IMR-90 (cell line): ENCODE data around the gene SLC16A14. TPM values are rescaled to one million over a fixed set of nuclear protein-coding genes. Genes with fewer than 3 reads are reported as not detected.

Experiments used
- ATAC-seq: fragments of 200-7000 bp; cut with Tn5 transposase; 2 replicates; pipeline ENCODE4 v1.9.1; 2020; ENCODE audit warnings: low read depth, mild to moderate bottlenecking, moderate library complexity
- BruUV-seq: library from RNA; stranded (reverse); fragments of 400-500 nt; replicated peaks from 2 replicates; lab custom pipeline; 2021; lab: Mats Ljungman, UMichigan
- CTCF ChIA-PET: fragments of 300-600 bp; formaldehyde crosslinking; extraction: SDS; loops from one replicate; lab custom pipeline; 2021; ENCODE audit warnings: antibody characterized with exemption; lab: Yijun Ruan, JAX
- POLR2A ChIA-PET: fragments of 300-600 bp; sonication (Branson Sonifier 250); formaldehyde crosslinking; loops from one replicate; lab custom pipeline; 2022; ENCODE audit warnings: antibody characterized with exemption; ENCODE audit not compliant: unreplicated experiment; lab: Charles Lee
- DNase-seq: peaks from one replicate; pipeline ENCODE4 v3.0.0; 2013
- H2AFZ ChIP-seq: replicated peaks from 2 replicates; pipeline ENCODE3; 2013; ENCODE audit warnings: low read length, mild to moderate bottlenecking; ENCODE audit not compliant: poor library complexity
- H2AK5ac ChIP-seq: 2 replicates; pipeline ENCODE4 v1.6.1; 2013; ENCODE audit warnings: low read depth, low read length, inconsistent platforms
- H2AK9ac ChIP-seq: replicated peaks from 2 replicates; pipeline ENCODE3; 2013; ENCODE audit warnings: mild to moderate bottlenecking, low read depth, low read length, moderate library complexity; ENCODE audit not compliant: poor library complexity
- H2BK120ac ChIP-seq: 2 replicates; pipeline ENCODE4 v1.6.1; 2013; ENCODE audit warnings: low read depth, low read length, inconsistent platforms
- H2BK15ac ChIP-seq: 3 replicates; pipeline ENCODE4 v1.6.1; 2013; ENCODE audit warnings: low read depth, low read length, inconsistent platforms
- H2BK20ac ChIP-seq: 2 replicates; pipeline ENCODE4 v1.6.1; 2013; ENCODE audit warnings: low read depth, mild to moderate bottlenecking, inconsistent platforms, low read length, moderate library complexity
- H2BK5ac ChIP-seq: 2 replicates; pipeline ENCODE4 v1.6.1; 2013; ENCODE audit warnings: mild to moderate bottlenecking, low read depth, low read length, inconsistent platforms; ENCODE audit not compliant: poor library complexity, severe bottlenecking
- H3K14ac ChIP-seq: replicated peaks from 2 replicates; pipeline ENCODE4 v1.6.1; 2013; ENCODE audit warnings: low read depth, low read length, inconsistent platforms
- H3K18ac ChIP-seq: 2 replicates; pipeline ENCODE4 v1.6.1; 2013; ENCODE audit warnings: low read depth, low read length, control low read depth
- H3K23ac ChIP-seq: 2 replicates; pipeline ENCODE4 v1.6.1; 2013; ENCODE audit warnings: low read depth, low read length, inconsistent platforms
- H3K27ac ChIP-seq: 2 replicates; pipeline ENCODE4 v1.5.1; 2013; ENCODE audit warnings: mild to moderate bottlenecking, control low read depth, low read length; ENCODE audit not compliant: insufficient read depth
- H3K27me3 ChIP-seq: 2 replicates; pipeline ENCODE4 v1.6.1; 2013; ENCODE audit warnings: low read length; ENCODE audit not compliant: control insufficient read depth, insufficient read depth
- H3K36me3 ChIP-seq: 2 replicates; pipeline ENCODE4 v1.6.1; 2013; ENCODE audit warnings: low read length, mixed read lengths; ENCODE audit not compliant: control insufficient read depth, insufficient read depth
- H3K4ac ChIP-seq: 2 replicates; pipeline ENCODE4 v1.6.1; 2013; ENCODE audit warnings: low read depth, low read length, inconsistent platforms
- H3K4me1 ChIP-seq: 2 replicates; pipeline ENCODE4 v1.6.1; 2013; ENCODE audit warnings: low read length, mixed read lengths; ENCODE audit not compliant: control insufficient read depth, insufficient read depth
- H3K4me2 ChIP-seq: 2 replicates; pipeline ENCODE4 v1.6.1; 2013; ENCODE audit warnings: low read depth, mild to moderate bottlenecking, control low read depth, low read length, moderate library complexity
- H3K4me3 ChIP-seq: 2 replicates; pipeline ENCODE4 v1.5.1; 2013; ENCODE audit warnings: low read depth, mild to moderate bottlenecking, control low read depth, low read length, moderate library complexity; ENCODE audit not compliant: insufficient read depth
- H3K56ac ChIP-seq: 2 replicates; pipeline ENCODE4 v1.6.1; 2013; ENCODE audit warnings: low read length, inconsistent platforms; ENCODE audit not compliant: insufficient read depth; ENCODE audit errors: extremely low read depth
- H3K79me1 ChIP-seq, 2 experiments: 2 replicates each; pipeline ENCODE4 v1.6.1; 2013; ENCODE audit warnings: low read length in 2 of 2, inconsistent platforms in 1 of 2, low read depth in 1 of 2
- H3K9ac ChIP-seq: 2 replicates; pipeline ENCODE4 v1.6.1; 2013; ENCODE audit warnings: low read depth, low read length, control low read depth
- H3K9me1 ChIP-seq: 2 replicates; pipeline ENCODE4 v1.6.1; 2013; ENCODE audit warnings: low read length, inconsistent platforms; ENCODE audit not compliant: insufficient read depth
- H3K9me3 ChIP-seq: 2 replicates; pipeline ENCODE4 v1.6.1; 2013; ENCODE audit warnings: low read length; ENCODE audit not compliant: control insufficient read depth, insufficient read depth
- H4K20me1 ChIP-seq: 2 replicates; pipeline ENCODE4 v1.6.1; 2013; ENCODE audit warnings: low read length, inconsistent platforms; ENCODE audit not compliant: insufficient read depth
- H4K5ac ChIP-seq: 2 replicates; pipeline ENCODE4 v1.6.1; 2013; ENCODE audit warnings: mild to moderate bottlenecking, low read depth, low read length, control low read depth
- H4K8ac ChIP-seq, 2 experiments: 2 replicates each; pipeline ENCODE4 v1.6.1; 2013; ENCODE audit warnings: low read depth in 2 of 2, low read length in 2 of 2, control low read depth in 1 of 2, inconsistent platforms in 1 of 2
- H4K91ac ChIP-seq: 2 replicates; pipeline ENCODE4 v1.6.1; 2013; ENCODE audit warnings: low read depth, low read length, inconsistent platforms; ENCODE audit not compliant: insufficient read depth
- CHD1 ChIP-seq: IDR thresholded peaks from 2 replicates; pipeline ENCODE4 v1.6.1; 2012; ENCODE audit warnings: low read depth, low read length, improper control_type of control experiment
- CTCF ChIP-seq: conservative IDR thresholded peaks from 2 replicates; pipeline ENCODE4 v1.5.1; 2012; ENCODE audit warnings: mild to moderate bottlenecking, low read depth, low read length, improper control_type of control experiment
- FOS ChIP-seq: fragments of 150-350 bp; IDR thresholded peaks from 2 replicates; pipeline ENCODE4 v1.6.1; 2016; ENCODE audit warnings: low read depth, low read length
- MAFK ChIP-seq: IDR thresholded peaks from 2 replicates; pipeline ENCODE4 v1.6.1; 2012; ENCODE audit warnings: low read depth, low read length, improper control_type of control experiment
- MAZ ChIP-seq: IDR thresholded peaks from 2 replicates; pipeline ENCODE4 v1.6.1; 2012; ENCODE audit warnings: low read depth, mild to moderate bottlenecking, low read length, improper control_type of control experiment, moderate library complexity, borderline replicate concordance
- RAD21 ChIP-seq: IDR thresholded peaks from 2 replicates; pipeline ENCODE4 v1.6.1; 2012; ENCODE audit warnings: low read length, improper control_type of control experiment
- RFX5 ChIP-seq: IDR thresholded peaks from 2 replicates; pipeline ENCODE4 v1.8.0; 2012; ENCODE audit warnings: low read depth, mild to moderate bottlenecking, low read length, moderate library complexity
- WGBS, 2 experiments: methylation state at CpG; one replicate each; pipeline versions ENCODE4 v1.1.5 to v1.1.7; 2013; ENCODE audit warnings: missing lambda C conversion rate in 2 of 2; ENCODE audit not compliant: insufficient read length in 1 of 2; ENCODE audit errors: extremely low coverage in 2 of 2; 5-methylcytosine and 5-hydroxymethylcytosine counted together
- dilution Hi-C: fragments of 300-500 bp; cut with HindIII; formaldehyde crosslinking; loops from one replicate; pipeline ENCODE4 v1.14.3; 2018; ENCODE audit warnings: low sequenced_read_pairs; ENCODE audit not compliant: unreplicated experiment
- in situ Hi-C: fragments of 300-500 bp; cut with MboI; formaldehyde crosslinking; loops from 3 replicates; pipeline ENCODE4 v1.14.3; 2019; ENCODE audit warnings: low sequenced_read_pairs, inconsistent platforms, mixed read lengths
- intact Hi-C: fragments of 100-400 bp; cut with micrococcal nuclease; formaldehyde crosslinking; loops from 2 replicates; pipeline ENCODE4 v1.10.0; 2022
- polyA plus RNA-seq, 3 experiments: library from polyadenylated mRNA; depleted of rRNA; stranded (reverse); fragments of >200 nt; gene quantifications; 2 replicates each; pipeline ENCODE4 v1.2.3, GENCODE V29; 2012; ENCODE audit warnings: low replicate concordance in 1 of 3
- total RNA-seq: library from RNA; depleted of rRNA; stranded (reverse); fragments of >200 nt; gene quantifications from 2 replicates; pipeline ENCODE4 v1.2.3, GENCODE V29; 2012
- TF ChIP-seq, protein P1 (sequence below): fragments of 150-350 bp; IDR thresholded peaks from 2 replicates; pipeline ENCODE4 v1.6.1; 2016; ENCODE audit warnings: low read depth, mild to moderate bottlenecking, low read length, moderate library complexity, borderline replicate concordance

SLC16A14 gene
- total and polyA plus RNA-seq, 2 of the 4 experiments (the other 2 are of a cell fraction) = 0.79 to 0.90 TPM

- H3K36me3 ChIP-seq = no peaks in the 10 kb centered on the region
- peak overlapping the region; percentile 26; the same call in 1 of the 2 replicates for H2BK120ac ChIP-seq
- H4K91ac ChIP-seq = no peak overlapping the region
- peak overlapping the region; percentile 39 for H3K27ac ChIP-seq
- H3K9me3 ChIP-seq = no peaks in the 10 kb centered on the region
- BruUV-seq = no TSS peak
- no peak overlapping the region for H2BK15ac ChIP-seq
- H4K5ac ChIP-seq = no peak overlapping the region
- H4K8ac ChIP-seq = no peak overlapping the region
- peak; percentile 13 for DNase-seq
- peak; percentile 61 for ATAC-seq
- H3K4ac ChIP-seq = no peak overlapping the region
- H3K4me3 ChIP-seq = peak overlapping the region; percentile 46
- H2AFZ ChIP-seq = peak overlapping the region; percentile 84
- H2BK5ac ChIP-seq = no peak overlapping the region
- peak overlapping the region; percentile 51 for H2AK9ac ChIP-seq
- no peak overlapping the region for H3K56ac ChIP-seq
- H2BK20ac ChIP-seq = no peak overlapping the region
- in situ Hi-C loops = no loop called here
- no peak overlapping the region for H3K14ac ChIP-seq
- dilution Hi-C loops = no loop called here
- intact Hi-C loops = loop anchor here (1.0 kb wide), 1 partner anchor 60 kb away; no protein-coding TSS in a partner anchor
- POLR2A ChIA-PET = no interaction called here
- 1% methylated on average over 34 of the region's 60 CpGs; no CpG with 5 or more reads in 1 of the 2 experiments for WGBS, 2 experiments
- H3K18ac ChIP-seq = no peak overlapping the region; the same call in 1 of the 2 replicates
- no peaks in the 10 kb centered on the region for H3K9me1 ChIP-seq
- H2AK5ac ChIP-seq = no peak overlapping the region
- H4K20me1 ChIP-seq = no peaks in the 10 kb centered on the region
- H3K9ac ChIP-seq = peak overlapping the region; percentile 37
- H3K23ac ChIP-seq = no peak overlapping the region; the same call in 1 of the 2 replicates
- H3K79me1 ChIP-seq = no peaks in the 10 kb centered on the region
- TF ChIP-seq RAD21 (no peak), CHD1 (no peak), MAZ (no peak), CTCF (no peak), FOS (no peak), RFX5 (no peak), MAFK (no peak)
- TF ChIP-seq, protein P1, sequence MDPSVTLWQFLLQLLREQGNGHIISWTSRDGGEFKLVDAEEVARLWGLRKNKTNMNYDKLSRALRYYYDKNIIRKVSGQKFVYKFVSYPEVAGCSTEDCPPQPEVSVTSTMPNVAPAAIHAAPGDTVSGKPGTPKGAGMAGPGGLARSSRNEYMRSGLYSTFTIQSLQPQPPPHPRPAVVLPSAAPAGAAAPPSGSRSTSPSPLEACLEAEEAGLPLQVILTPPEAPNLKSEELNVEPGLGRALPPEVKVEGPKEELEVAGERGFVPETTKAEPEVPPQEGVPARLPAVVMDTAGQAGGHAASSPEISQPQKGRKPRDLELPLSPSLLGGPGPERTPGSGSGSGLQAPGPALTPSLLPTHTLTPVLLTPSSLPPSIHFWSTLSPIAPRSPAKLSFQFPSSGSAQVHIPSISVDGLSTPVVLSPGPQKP = no peak
- peak overlapping the region; percentile 98 for H3K4me2 ChIP-seq
- H3K4me1 ChIP-seq = no peaks in the 10 kb centered on the region
- CTCF ChIA-PET = interaction anchor here (1.3 to 2.3 kb wide), 9 partner anchors 8 to 66 kb away, joined by 3 to 13 read pairs (median 7); no protein-coding TSS in a partner anchor
- peaks cover 3% of the 10 kb centered on the region; the same call in 1 of the 2 replicates for H3K27me3 ChIP-seq
Observed at GRCh38 chr2:230068016-230068650, 591 bp downstream of the SLC16A14 start.
